Renal cortical epithelial cell (primary cell): ENCODE measurements around the gene DGCR6. TPM values are rescaled to one million over a fixed set of nuclear protein-coding genes. Genes with fewer than 3 reads are reported as not detected.
"Not testable (repeated sequence)": the region's sequence is repeated elsewhere in the genome, so short reads cannot be mapped to it uniquely, and the experiment has no call there.

Experiments
- DNase-seq: peaks from one replicate; pipeline ENCODE4 v3.0.0-alpha.2; 2011; ENCODE audit warnings: low read depth
- total RNA-seq: library from RNA; depleted of rRNA; stranded (reverse); fragments of >200 nt; gene quantifications from 2 replicates; pipeline ENCODE4 v1.2.3, GENCODE V29; 2014

The DGCR6 gene
- total RNA-seq, 1 donor from 2014 or later, result 0.40 TPM

- no peak for DNase-seq
Measured at GRCh38 chr22:18931905-18932652, 26.0 kb downstream of the DGCR6 start.

DNA sequence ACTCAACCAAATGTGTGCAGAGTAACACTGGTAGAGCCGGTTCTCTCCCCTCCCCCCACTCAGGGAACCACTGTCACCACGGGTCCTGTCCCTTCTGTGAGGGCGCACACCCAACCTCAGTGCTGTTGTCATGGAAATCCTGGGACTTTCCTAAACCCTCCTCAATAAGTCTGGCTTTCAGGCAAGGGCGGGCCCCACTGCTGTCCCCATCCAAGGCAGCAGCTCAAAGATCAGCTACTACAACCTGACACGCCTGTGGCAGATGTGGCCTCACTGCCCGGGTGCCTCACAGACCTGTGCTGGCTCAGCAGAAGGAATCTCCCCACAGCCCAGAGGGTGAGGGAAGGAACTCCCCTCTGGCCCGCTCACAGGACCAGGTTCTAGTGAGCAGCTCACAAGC is 27.8 kb downstream of the DGCR6 start:
- DNase-seq, result no peak

GRCh38 chr22:18934688-18935087 is 28.6 kb downstream of the DGCR6 start:
- DNase-seq, result not testable (repeated sequence)

GRCh38 chr22:18935889-18936529 is 29.9 kb downstream of the DGCR6 start, which contains the start of gene PRODH:
PRODH (minus strand) TSS chr22:18936293; CDS start chr22:18936287, 6 bp downstream.
- DNase-seq, result no peak

DNA sequence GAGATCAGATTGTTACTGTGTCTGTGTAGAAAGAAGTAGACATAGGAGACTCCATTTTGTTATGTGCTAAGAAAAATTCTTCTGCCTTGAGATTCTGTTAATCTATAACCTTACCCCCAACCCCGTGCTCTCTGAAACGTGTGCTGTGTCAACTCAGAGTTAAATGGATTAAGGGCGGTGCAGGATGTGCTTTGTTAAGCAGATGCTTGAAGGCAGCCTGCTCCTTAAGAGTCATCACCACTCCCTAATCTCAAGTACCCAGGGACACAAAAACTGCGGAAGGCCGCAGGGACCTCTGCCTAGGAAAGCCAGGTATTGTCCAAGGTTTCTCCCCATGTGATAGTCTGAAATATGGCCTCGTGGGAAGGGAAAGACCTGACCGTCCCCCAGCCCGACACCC is 32.6 kb downstream of the DGCR6 start:
- not testable (repeated sequence) for DNase-seq

DNA sequence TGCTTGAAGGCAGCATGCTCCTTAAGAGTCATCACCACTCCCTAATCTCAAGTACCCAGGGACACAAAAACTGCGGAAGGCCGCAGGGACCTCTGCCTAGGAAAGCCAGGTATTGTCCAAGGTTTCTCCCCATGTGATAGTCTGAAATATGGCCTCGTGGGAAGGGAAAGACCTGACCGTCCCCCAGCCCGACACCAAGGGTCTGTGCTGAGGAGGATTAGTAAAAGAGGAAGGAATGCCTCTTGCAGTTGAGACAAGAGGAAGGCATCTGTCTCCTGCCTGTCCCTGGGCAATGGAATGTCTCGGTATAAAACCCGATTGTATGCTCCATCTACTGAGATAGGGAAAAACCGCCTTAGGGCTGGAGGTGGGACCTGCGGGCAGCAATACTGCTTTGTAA is 41.0 kb downstream of the DGCR6 start:
- DNase-seq, result not testable (repeated sequence)

DNA sequence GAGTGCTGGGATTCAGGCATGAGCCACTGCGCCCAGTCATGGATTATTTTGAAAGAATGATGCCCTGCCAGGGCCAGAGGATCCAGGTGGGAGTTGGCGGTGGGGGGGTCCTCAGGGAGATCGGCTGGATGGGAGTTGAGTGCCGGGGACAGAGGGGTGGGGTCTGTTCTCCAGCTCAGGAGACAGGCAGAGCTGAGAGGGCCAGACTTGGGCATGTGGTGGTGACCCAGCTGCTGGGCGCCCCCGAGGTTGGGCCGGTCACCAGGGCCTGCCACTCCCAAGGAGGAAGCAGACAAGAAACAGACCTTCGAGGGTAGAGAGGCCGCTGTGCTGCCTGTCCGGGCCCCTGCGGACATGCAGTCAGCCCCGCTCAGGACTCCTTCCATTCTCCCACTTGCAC is 41.8 kb downstream of the DGCR6 start:
- no peak for DNase-seq

- no peak for DNase-seq
Measured at GRCh38 chr22:18950141-18950540, 44.0 kb downstream of the DGCR6 start.

DNA sequence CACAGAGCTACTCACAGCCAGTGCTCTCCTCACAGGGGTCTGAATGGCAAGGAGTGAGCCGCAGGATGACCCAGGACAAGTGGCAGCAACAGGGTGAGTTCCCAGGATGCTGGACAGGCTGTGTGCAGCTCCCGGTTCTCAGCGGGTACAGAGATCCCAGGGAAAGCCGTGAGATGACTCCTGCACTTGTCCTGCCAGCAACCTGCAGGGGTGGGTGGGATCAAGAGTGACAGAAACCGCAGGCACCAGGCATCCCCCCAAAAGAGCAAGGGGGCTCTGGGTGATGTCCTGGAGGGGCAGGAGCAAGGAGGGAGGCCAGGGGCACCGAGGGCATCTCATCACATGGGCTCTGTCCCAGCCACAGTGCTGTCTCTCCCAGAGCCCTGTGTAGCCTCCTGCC is 45.9 kb downstream of the DGCR6 start:
- no peak for DNase-seq

- not testable (repeated sequence) for DNase-seq
Measured at GRCh38 chr22:18953128-18953527, 47.0 kb downstream of the DGCR6 start.

GRCh38 chr22:18954303-18954989 is 48.3 kb downstream of the DGCR6 start:
- peak; percentile 2 for DNase-seq

DNA sequence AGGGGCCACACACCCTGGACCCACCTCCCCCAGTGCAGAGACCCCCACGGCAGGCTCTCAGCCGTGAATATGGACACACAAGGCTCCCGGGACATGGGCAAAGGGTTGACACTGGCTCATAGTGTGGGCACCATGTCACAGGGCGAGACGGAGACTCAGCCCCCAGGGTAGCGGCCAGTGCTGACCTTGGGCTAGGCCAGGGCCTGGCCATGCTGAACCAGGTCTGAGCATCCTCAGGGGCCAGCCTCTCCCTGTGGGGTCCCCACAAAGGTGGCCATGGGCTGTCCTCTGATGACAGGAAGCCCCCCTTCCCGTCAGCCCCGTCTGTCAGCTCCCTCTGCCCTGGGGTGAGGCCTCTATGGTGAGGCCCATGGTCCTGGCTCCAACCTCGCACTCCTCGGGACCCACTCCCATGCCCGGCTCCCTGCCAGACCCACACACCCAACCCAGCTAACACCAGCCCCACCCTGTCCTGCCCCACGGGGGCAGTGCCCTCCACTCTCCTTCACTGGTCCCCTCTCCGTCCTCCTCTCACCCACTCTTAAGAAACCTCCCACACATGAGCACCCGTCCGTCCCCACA is 49.0 kb downstream of the DGCR6 start:
- no peak for DNase-seq

DNA sequence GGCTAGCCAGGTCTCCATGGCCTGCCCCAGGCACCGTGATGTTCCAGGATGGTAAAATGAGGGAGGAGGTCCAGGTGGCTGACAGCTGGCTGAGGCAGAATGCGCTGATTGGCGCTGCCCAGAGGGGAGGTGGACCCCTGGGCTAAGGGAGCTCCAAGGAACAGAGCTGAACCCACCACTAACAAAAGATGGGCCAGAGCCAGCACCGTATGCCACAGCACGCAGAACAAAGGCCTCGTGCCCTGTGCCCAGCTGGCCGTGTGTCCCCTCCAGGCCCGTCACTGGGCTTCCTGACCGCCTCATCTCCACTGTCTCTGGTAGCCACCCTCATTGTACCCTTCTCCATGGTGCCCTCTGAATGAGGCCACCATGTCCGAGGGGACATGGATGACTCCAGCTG is 49.6 kb downstream of the DGCR6 start:
- DNase-seq, result no peak

- not testable (repeated sequence) for DNase-seq
Measured at GRCh38 chr22:18956121-18956895, 50.2 kb downstream of the DGCR6 start.

GRCh38 chr22:18956956-18957355 is 50.8 kb downstream of the DGCR6 start:
- not testable (repeated sequence) for DNase-seq

GRCh38 chr22:18957621-18958320 is 51.7 kb downstream of the DGCR6 start:
- DNase-seq, result not testable (repeated sequence)

GRCh38 chr22:18958321-18958705 is 52.2 kb downstream of the DGCR6 start:
- not testable (repeated sequence) for DNase-seq

GRCh38 chr22:18958738-18959137 is 52.6 kb downstream of the DGCR6 start:
- DNase-seq, result not testable (repeated sequence)

DNA sequence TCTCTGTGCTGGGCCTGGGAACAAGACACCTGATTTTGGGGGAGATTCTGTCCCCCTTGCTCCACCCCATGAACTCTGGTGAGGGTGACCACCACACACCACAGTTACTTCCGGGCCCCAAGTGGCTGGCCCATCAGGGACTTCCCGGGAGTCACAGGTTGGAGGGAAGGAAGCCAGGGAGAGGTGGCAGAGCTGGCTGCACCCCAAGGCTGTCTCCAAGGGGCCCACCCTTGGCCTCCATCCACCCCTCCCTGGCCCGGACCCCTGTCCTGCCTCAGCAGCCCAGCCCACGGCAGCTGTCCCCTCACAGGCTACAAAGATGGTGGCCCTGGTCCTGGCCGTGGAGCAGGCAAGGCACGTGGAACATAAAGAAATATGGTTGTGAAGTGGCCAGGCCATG is 53.1 kb downstream of the DGCR6 start:
- not testable (repeated sequence) for DNase-seq

DNA sequence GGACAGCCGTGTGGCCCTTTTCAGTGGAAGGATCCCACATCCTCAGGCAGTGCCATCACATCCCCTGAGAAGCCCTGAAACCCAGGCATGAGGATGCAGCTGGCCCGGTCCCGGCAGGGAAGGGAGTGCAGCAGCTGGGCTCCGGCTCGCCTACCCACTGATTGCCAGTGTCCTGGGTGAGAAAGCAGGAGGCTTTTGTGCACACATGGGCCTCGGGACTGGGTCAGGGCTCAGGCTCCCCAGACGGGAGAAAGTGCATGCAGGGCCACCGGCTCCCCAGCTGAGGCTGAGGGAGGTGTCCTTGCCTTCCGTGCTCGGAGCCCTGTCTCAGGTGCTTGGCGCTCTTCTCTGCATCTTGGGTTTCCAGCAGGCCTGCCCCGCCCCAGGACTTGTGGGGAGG is 53.6 kb downstream of the DGCR6 start:
- not testable (repeated sequence) for DNase-seq
